K562 (cell line): ENCODE measurements around the gene TMED7. TPM values are rescaled to one million over a fixed set of nuclear protein-coding genes. Genes with fewer than 3 reads are reported as not detected.
A peak's percentile ranks its signal among the peaks of the same experiment; 100 is the strongest.

Source experiments
- ARID1B ChIP-seq: fragments of 450-650 bp; IDR thresholded peaks from 2 replicates; pipeline ENCODE4 v1.6.1; 2016; ENCODE audit warnings: antibody characterized with exemption, mild to moderate bottlenecking, inconsistent platforms
- CAMTA2 ChIP-seq: fragments of 250-450 bp; sonication (Bioruptor Pico); conservative IDR thresholded peaks from 2 replicates; pipeline ENCODE4 v1.5.1; 2022
- MAFK ChIP-seq: IDR thresholded peaks from 2 replicates; pipeline ENCODE4 v1.6.1; 2011; ENCODE audit warnings: low read length, improper control_type of control experiment
- PHB ChIP-seq: fragments of 250-450 bp; sonication (Bioruptor Pico); IDR thresholded peaks from 2 replicates; pipeline ENCODE4 v1.5.0; 2021
- PHF8 ChIP-seq: fragments of 200-600 bp; sonication (generic); IDR thresholded peaks from 2 replicates; pipeline ENCODE4 v1.6.1; 2012; ENCODE audit warnings: mixed run types, mild to moderate bottlenecking, inconsistent platforms, low read length, moderate library complexity, borderline replicate concordance
- RAD51 ChIP-seq: fragments of 450-650 bp; IDR thresholded peaks from 2 replicates; pipeline ENCODE4 v1.7.1; 2016; ENCODE audit warnings: low read depth, mild to moderate bottlenecking, borderline replicate concordance
- RFX7 ChIP-seq: fragments of 250-450 bp; sonication (Bioruptor Pico); IDR thresholded peaks from 2 replicates; pipeline ENCODE4 v1.5.1; 2021; ENCODE audit warnings: mild to moderate bottlenecking
- SREBF1 ChIP-seq: fragments of 150-350 bp; IDR thresholded peaks from 2 replicates; pipeline ENCODE4 v1.6.1; 2014; ENCODE audit warnings: antibody characterized with exemption, low read depth, low read length, borderline replicate concordance
- ZNF311 ChIP-seq: fragments of 250-450 bp; sonication (Bioruptor Pico); IDR thresholded peaks from 2 replicates; pipeline ENCODE4 v1.4.0; 2020; ENCODE audit warnings: mild to moderate bottlenecking, moderate library complexity
- ZNF707 ChIP-seq: fragments of 250-450 bp; sonication (Bioruptor Pico); conservative IDR thresholded peaks from 2 replicates; pipeline ENCODE4 v1.8.0; 2022; ENCODE audit warnings: inconsistent platforms, mild to moderate bottlenecking, moderate library complexity
- polyA plus RNA-seq, 8 experiments: library from polyadenylated mRNA; depleted of rRNA in 4 of 8; stranded (reverse) in 5 of 8; unstranded in 3 of 8; fragments of >200 nt; fragmentation: Nextera tagmentation in 2 of 8; fragmentation: Illumina TruSeq in 1 of 8; extraction: Ambion mirVana in 2 of 8; extraction: Trizol in 1 of 8; gene quantifications; 2 replicates each; pipeline versions ENCODE4 v1.2.1 to v1.2.3, GENCODE V29; 2011 to 2014; ENCODE audit warnings: inconsistent platforms in 1 of 8, missing spikeins in 1 of 8
- total RNA-seq, 7 experiments: library from RNA; depleted of rRNA in 6 of 7; stranded (reverse); fragments of >200 nt in 6 of 7; fragmentation: Illumina TruSeq in 2 of 7; extraction: Trizol in 2 of 7; gene quantifications; 2 replicates each; pipeline versions ENCODE4 v1.2.1 to v1.2.3, GENCODE V29; 2011 to 2021; ENCODE audit warnings: low replicate concordance in 1 of 7
- TF ChIP-seq, protein P1 (sequence below): fragments of 450-650 bp; IDR thresholded peaks from 2 replicates; pipeline ENCODE4 v1.6.1; 2014; ENCODE audit warnings: low read depth, mild to moderate bottlenecking, moderate library complexity, borderline replicate concordance
- TF ChIP-seq, protein P2 (sequence below): fragments of 450-650 bp; IDR thresholded peaks from 2 replicates; pipeline ENCODE4 v1.6.1; 2016; ENCODE audit warnings: borderline replicate concordance
- TF ChIP-seq, protein P3 (sequence below): IDR thresholded peaks from 2 replicates; pipeline ENCODE4 v1.6.1; 2016; ENCODE audit warnings: missing genetic modification characterization, missing compliant biosample characterization
- TF ChIP-seq, protein P4 (sequence below): fragments of 450-650 bp; IDR thresholded peaks from 2 replicates; pipeline ENCODE4 v1.6.1; 2016; ENCODE audit warnings: low read depth

TMED7 gene
- total and polyA plus RNA-seq, 9 of the 15 experiments (the other 6 are each of a cell fraction or from before 2014, with no cell fraction given), result 15.9 to 93.4 (median 41.7) TPM

DNA sequence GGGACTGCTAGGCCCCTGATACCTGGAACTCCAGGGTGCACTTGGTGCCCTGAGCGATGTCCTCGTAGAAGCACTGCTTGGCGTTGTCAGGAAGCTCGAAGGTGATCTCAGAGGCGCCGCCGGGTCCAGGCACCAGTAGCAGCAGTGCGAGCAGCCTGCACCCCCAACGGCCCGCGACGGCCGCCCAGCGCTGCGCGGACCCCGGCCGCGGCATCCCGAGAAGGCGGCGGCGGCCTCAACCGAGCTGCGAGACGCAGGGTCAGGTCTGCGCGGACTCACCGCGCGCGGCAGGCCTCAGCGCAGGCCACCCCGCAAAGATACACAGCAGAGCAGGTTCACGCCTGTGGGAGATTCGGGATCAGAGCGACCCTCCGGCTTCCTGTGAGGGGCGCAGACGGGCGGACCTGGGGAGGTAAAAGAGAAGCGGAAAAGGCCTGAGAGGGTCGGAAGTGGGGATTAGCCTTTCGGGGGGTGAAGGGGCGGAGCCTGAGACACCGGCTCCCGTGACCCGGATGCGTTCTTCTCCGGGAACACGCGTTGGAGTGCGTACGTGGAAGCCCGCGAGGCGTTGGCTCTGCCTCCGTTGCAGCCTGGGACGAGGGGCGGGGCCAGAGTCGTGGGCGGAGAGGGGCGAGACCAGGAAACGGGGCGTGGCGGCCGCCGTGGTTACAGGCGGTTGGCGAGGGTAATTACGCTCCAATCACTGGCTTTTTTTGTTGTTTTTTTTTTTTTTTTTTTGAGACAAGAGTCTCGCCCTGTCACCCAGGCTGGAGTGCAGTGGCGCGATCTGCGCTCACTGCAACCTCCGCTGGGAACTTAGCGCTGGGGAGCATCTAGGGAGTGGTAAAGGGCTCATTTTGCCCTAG lies at the start of gene TMED7 (continued):
- TF ChIP-seq CAMTA2 (CRISPR knock-in tag) (no peak), PHF8 (peak; percentile 98), SREBF1 (0 out of 2 replicates have a peak, but pooled peaks have one; percentile 56), PHB (CRISPR knock-in tag) (no peak), ARID1B (0 out of 2 replicates have a peak, but pooled peaks have one; percentile 7), RFX7 (no peak), MAFK (no peak), ZNF707 (CRISPR knock-in tag) (no peak), ZNF311 (CRISPR knock-in tag) (no peak), RAD51 (peak; percentile 29; the same call in 1 of the 2 replicates)
- TF ChIP-seq, protein P1, sequence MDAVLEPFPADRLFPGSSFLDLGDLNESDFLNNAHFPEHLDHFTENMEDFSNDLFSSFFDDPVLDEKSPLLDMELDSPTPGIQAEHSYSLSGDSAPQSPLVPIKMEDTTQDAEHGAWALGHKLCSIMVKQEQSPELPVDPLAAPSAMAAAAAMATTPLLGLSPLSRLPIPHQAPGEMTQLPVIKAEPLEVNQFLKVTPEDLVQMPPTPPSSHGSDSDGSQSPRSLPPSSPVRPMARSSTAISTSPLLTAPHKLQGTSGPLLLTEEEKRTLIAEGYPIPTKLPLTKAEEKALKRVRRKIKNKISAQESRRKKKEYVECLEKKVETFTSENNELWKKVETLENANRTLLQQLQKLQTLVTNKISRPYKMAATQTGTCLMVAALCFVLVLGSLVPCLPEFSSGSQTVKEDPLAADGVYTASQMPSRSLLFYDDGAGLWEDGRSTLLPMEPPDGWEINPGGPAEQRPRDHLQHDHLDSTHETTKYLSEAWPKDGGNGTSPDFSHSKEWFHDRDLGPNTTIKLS, result peak; percentile 99
- TF ChIP-seq, protein P2, sequence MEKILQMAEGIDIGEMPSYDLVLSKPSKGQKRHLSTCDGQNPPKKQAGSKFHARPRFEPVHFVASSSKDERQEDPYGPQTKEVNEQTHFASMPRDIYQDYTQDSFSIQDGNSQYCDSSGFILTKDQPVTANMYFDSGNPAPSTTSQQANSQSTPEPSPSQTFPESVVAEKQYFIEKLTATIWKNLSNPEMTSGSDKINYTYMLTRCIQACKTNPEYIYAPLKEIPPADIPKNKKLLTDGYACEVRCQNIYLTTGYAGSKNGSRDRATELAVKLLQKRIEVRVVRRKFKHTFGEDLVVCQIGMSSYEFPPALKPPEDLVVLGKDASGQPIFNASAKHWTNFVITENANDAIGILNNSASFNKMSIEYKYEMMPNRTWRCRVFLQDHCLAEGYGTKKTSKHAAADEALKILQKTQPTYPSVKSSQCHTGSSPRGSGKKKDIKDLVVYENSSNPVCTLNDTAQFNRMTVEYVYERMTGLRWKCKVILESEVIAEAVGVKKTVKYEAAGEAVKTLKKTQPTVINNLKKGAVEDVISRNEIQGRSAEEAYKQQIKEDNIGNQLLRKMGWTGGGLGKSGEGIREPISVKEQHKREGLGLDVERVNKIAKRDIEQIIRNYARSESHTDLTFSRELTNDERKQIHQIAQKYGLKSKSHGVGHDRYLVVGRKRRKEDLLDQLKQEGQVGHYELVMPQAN, result peak; percentile 39; the same call in 1 of the 2 replicates
- TF ChIP-seq, protein P3, sequence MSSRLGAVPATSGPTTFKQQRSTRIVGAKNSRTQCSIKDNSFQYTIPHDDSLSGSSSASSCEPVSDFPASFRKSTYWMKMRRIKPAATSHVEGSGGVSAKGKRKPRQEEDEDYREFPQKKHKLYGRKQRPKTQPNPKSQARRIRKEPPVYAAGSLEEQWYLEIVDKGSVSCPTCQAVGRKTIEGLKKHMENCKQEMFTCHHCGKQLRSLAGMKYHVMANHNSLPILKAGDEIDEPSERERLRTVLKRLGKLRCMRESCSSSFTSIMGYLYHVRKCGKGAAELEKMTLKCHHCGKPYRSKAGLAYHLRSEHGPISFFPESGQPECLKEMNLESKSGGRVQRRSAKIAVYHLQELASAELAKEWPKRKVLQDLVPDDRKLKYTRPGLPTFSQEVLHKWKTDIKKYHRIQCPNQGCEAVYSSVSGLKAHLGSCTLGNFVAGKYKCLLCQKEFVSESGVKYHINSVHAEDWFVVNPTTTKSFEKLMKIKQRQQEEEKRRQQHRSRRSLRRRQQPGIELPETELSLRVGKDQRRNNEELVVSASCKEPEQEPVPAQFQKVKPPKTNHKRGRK (tag), result no peak
- TF ChIP-seq, protein P4, sequence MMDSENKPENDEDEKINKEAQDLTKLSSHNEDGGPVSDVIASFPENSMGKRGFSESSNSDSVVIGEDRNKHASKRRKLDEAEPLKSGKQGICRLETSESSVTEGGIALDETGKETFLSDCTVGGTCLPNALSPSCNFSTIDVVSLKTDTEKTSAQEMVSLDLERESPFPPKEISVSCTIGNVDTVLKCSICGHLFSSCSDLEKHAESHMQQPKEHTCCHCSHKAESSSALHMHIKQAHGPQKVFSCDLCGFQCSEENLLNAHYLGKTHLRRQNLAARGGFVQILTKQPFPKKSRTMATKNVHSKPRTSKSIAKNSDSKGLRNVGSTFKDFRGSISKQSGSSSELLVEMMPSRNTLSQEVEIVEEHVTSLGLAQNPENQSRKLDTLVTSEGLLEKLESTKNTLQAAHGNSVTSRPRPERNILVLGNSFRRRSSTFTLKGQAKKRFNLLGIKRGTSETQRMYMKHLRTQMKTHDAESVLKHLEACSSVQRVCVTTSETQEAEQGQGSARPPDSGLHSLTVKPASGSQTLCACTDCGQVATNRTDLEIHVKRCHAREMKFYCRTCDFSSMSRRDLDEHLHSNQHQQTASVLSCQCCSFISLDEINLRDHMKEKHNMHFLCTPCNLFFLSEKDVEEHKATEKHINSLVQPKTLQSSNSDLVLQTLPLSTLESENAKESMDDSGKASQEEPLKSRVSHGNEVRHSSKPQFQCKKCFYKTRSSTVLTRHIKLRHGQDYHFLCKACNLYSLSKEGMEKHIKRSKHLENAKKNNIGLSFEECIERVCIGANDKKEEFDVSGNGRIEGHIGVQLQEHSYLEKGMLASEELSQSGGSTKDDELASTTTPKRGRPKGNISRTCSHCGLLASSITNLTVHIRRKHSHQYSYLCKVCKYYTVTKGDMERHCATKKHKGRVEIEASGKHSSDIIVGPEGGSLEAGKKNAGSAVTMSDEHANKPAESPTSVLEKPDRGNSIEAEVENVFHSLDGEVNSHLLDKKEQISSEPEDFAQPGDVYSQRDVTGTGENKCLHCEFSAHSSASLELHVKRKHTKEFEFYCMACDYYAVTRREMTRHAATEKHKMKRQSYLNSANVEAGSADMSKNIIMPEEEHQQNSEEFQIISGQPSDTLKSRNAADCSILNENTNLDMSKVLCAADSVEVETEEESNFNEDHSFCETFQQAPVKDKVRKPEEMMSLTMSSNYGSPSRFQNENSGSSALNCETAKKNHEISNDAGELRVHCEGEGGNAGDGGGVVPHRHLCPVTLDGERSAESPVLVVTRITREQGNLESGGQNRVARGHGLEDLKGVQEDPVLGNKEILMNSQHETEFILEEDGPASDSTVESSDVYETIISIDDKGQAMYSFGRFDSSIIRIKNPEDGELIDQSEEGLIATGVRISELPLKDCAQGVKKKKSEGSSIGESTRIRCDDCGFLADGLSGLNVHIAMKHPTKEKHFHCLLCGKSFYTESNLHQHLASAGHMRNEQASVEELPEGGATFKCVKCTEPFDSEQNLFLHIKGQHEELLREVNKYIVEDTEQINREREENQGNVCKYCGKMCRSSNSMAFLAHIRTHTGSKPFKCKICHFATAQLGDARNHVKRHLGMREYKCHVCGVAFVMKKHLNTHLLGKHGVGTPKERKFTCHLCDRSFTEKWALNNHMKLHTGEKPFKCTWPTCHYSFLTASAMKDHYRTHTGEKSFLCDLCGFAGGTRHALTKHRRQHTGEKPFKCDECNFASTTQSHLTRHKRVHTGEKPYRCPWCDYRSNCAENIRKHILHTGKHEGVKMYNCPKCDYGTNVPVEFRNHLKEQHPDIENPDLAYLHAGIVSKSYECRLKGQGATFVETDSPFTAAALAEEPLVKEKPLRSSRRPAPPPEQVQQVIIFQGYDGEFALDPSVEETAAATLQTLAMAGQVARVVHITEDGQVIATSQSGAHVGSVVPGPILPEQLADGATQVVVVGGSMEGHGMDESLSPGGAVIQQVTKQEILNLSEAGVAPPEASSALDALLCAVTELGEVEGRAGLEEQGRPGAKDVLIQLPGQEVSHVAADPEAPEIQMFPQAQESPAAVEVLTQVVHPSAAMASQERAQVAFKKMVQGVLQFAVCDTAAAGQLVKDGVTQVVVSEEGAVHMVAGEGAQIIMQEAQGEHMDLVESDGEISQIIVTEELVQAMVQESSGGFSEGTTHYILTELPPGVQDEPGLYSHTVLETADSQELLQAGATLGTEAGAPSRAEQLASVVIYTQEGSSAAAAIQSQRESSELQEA, result peak; percentile 58; the same call in 1 of the 2 replicates
